Thymus (tissue), 14 donors: Measurements from ENCODE around the gene GRIA1. TPM values are rescaled to one million over a fixed set of nuclear protein-coding genes. Genes with fewer than 3 reads are reported as not detected.

Source experiments
- DNase-seq, 9 donors: peaks; one replicate each; pipeline ENCODE4 v3.0.0-alpha.2; 2013; ENCODE audit warnings: low spot score in 9 of 9, low read depth in 6 of 9, missing footprints in 1 of 9
- H3K27ac ChIP-seq, 2 donors: one replicate each; pipeline ENCODE4 v1.5.1; 2013; ENCODE audit warnings: control low read depth in 1 of 2, low read depth in 1 of 2, low read length in 1 of 2, mild to moderate bottlenecking in 1 of 2, moderate library complexity in 1 of 2
- H3K27me3 ChIP-seq, 2 donors: one replicate each; pipeline ENCODE4 v1.5.1; 2013; ENCODE audit warnings: low read length in 1 of 2; ENCODE audit not compliant: control insufficient read depth in 2 of 2, insufficient read depth in 1 of 2
- H3K36me3 ChIP-seq, 2 donors: one replicate each; pipeline ENCODE4 v1.5.1; 2013; ENCODE audit warnings: low read length in 1 of 2, mild to moderate bottlenecking in 1 of 2, moderate library complexity in 1 of 2; ENCODE audit not compliant: control insufficient read depth in 2 of 2, insufficient read depth in 2 of 2
- H3K4me1 ChIP-seq, 2 donors: one replicate each; pipeline ENCODE4 v1.5.1; 2013; ENCODE audit warnings: low read length in 2 of 2; ENCODE audit not compliant: control insufficient read depth in 2 of 2, insufficient read depth in 2 of 2
- H3K4me3 ChIP-seq, 2 donors: one replicate each; pipeline ENCODE4 v1.5.1; 2013; ENCODE audit warnings: low read length in 2 of 2, control low read depth in 1 of 2, mild to moderate bottlenecking in 1 of 2
- H3K9me3 ChIP-seq, 2 donors: one replicate each; pipeline ENCODE4 v1.5.1; 2013; ENCODE audit warnings: low read length in 1 of 2, mild to moderate bottlenecking in 1 of 2; ENCODE audit not compliant: control insufficient read depth in 2 of 2, insufficient read depth in 1 of 2
- WGBS: extraction: QIAGEN DNeasy Blood & Tissue Kit; methylation state at CpG from one replicate; pipeline ENCODE4 v1.1.7; 2013; 5-methylcytosine and 5-hydroxymethylcytosine counted together
- long read RNA-seq, 10 donors: transcript quantifications; one replicate each; lab custom pipeline, GENCODE V29; 2026
- polyA plus RNA-seq: library from polyadenylated mRNA; stranded (reverse); fragments of 200-250 nt; gene quantifications from one replicate; pipeline ENCODE4 v1.2.3, GENCODE V29; 2013
- total RNA-seq: library from RNA; stranded (reverse); fragments of 120-200 nt; gene quantifications from one replicate; pipeline ENCODE4 v1.2.4, GENCODE V29; 2013
- donor health status: healthy.

Gene GRIA1
- total RNA-seq (0.14 TPM), polyA plus RNA-seq (0.18 TPM)
- long read RNA-seq, donor 1 = 0 reads
- long read RNA-seq, donor 2 = 0 reads
- long read RNA-seq, donor 3 = 0 reads
- long read RNA-seq, donor 4 = 0 reads
- long read RNA-seq, donor 5 = 0 reads
- long read RNA-seq, donor 6 = 0 reads
- long read RNA-seq, donor 7 = 0 reads
- long read RNA-seq, donor 8 = 0 reads
- long read RNA-seq, donor 9 = 0 reads
- long read RNA-seq, donor 10 = 0 reads

- Histone ChIP-seq H3K27me3 (peaks cover 0 to 23% of the 10 kb centered on the region in 2 donors), H3K27ac (no peak within 1 kb of the TSS), H3K9me3 (no peaks in the 10 kb centered on the region), H3K36me3 (no peaks in the 10 kb centered on the region), H3K4me1 (no peaks in the 10 kb centered on the region), H3K4me3 (no peak within 1 kb of the TSS)
- 15% methylated on average over 20 of the region's 20 CpGs for WGBS
- DNase-seq = no peak
Observed at GRCh38 chr5:153490118-153491037, at the start of gene GRIA1. Gene GRIA1 (plus strand): TSS chr5:153490670.

DNA sequence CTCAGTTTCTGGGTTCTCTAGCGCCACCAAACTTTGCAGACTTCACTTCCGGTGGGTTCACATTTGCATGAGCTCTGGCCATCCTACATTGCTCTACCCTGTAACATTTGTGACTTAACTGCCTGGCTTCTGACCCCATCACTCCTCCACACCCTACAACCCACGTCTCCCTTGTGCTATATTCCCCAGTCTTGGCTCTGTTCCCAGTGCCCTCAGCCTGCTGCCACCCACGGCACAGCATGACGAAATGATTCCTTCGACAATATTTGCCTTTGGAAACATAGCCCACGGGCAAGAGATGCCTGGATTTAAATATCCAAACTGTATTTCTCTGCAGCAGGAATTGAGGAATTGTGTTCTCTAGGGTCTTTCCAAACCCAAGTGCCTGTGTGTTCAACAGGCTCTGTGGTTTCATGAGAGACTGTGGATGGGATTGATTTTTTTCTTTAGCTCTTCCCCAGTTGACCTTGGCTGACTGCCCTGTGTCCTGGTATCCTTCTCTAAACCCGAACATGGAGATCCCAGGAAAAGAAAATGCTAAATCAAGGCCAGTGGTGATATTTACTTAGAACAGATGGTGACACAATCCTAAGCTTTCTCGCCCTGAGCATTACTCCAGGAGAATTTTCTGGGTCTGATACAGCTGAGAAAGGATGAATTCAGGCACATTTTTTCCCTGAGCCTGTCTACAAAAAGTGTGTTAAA, 44.4 kb upstream of the GRIA1 start:
- 79% methylated on average over 9 of the region's 9 CpGs for WGBS
- no peak overlapping the region for H3K4me3 ChIP-seq
- DNase-seq = no peak
- H3K9me3 ChIP-seq = no peaks in the 10 kb centered on the region
- H3K36me3 ChIP-seq = no peaks in the 10 kb centered on the region
- no peaks in the 10 kb centered on the region for H3K4me1 ChIP-seq
- no peaks in the 10 kb centered on the region for H3K27me3 ChIP-seq
- H3K27ac ChIP-seq = no peak overlapping the region

GRCh38 chr5:153447534-153447933, 42.9 kb upstream of the GRIA1 start:
- WGBS = 80% methylated on average over 8 of the region's 8 CpGs
- H3K4me3 ChIP-seq = no peak overlapping the region
- H3K36me3 ChIP-seq = no peaks in the 10 kb centered on the region

GRCh38 chr5:153456354-153456753, 34.1 kb upstream of the GRIA1 start:
- Histone ChIP-seq H3K36me3 (no peaks in the 10 kb centered on the region), H3K27me3 (no peaks in the 10 kb centered on the region), H3K9me3 (no peaks in the 10 kb centered on the region), H3K27ac (no peak overlapping the region), H3K4me1 (no peaks in the 10 kb centered on the region), H3K4me3 (no peak overlapping the region)
- 58% methylated on average over 2 of the region's 2 CpGs for WGBS
- no peak for DNase-seq

More at GRCh38 chr5:153447534-153447933, 42.9 kb upstream of the GRIA1 start:
- Histone ChIP-seq H3K4me1 (no peaks in the 10 kb centered on the region), H3K27me3 (no peaks in the 10 kb centered on the region), H3K9me3 (no peaks in the 10 kb centered on the region), H3K27ac (no peak overlapping the region)
- DNase-seq = no peak

DNA sequence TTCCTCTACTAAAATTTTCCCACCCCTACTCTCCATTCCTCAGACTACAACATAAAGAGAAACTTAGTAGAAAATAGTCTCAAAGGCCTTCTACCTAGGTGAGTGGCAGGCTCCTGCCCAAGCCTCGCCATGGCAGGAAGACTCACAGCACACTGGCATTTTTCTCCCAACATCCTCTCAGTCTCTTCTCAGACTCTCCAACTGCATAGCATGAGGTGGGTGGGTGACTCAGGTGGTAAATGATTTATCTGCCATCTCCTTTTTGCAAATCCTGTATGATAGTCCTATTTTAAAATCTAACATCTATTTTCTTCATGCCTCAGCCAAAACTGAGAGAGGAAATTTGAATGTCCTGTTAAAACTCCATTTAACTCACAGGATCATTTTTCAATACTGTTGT, 33.5 kb upstream of the GRIA1 start:
- H3K36me3 ChIP-seq = no peaks in the 10 kb centered on the region
- H3K27me3 ChIP-seq = no peaks in the 10 kb centered on the region
- no peak overlapping the region for H3K4me3 ChIP-seq
- 93% methylated on average over 1 of the region's 1 CpG for WGBS
- no peak for DNase-seq
- no peaks in the 10 kb centered on the region for H3K4me1 ChIP-seq
- H3K27ac ChIP-seq = no peak overlapping the region
- H3K9me3 ChIP-seq = no peaks in the 10 kb centered on the region

- DNase-seq = no peak
- Histone ChIP-seq H3K27ac (no peak overlapping the region), H3K27me3 (no peaks in the 10 kb centered on the region), H3K4me1 (no peaks in the 10 kb centered on the region), H3K36me3 (no peaks in the 10 kb centered on the region), H3K9me3 (no peaks in the 10 kb centered on the region), H3K4me3 (no peak overlapping the region)
Observed at GRCh38 chr5:153458268-153458667, 32.2 kb upstream of the GRIA1 start.

DNA sequence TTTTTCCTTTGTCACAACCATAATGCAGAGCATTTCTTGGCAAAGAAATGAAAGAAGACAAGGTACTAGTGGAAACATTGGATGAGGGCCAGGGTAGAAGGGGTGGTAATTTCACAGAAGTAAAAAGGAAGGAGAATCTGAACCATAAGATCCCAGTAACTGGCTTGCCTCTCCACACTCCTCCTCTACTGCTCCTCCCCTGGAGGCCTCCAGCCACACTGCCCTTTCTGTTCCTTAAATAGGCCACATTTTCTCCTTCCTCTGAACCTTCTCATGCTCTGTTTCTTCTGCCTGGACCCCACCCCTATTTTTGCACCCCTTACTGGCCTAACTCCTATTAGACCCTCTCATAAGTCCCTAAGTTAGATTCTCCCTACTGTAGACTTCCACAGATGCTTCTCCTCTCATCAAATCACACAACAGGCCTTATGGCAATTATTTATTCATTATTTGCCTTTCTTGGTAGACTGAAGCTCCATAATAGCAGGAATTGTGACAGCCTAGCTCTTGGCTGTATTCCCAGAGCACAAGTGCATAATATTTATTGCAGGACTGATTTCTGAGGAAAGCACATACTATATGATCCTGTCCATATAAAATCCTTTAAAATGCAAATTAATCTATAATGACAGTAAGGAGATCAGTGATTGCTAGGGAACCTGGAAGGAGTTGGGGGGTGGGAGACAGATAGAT, 31.3 kb upstream of the GRIA1 start:
- no peaks in the 10 kb centered on the region for H3K4me1 ChIP-seq
- DNase-seq = no peak

DNA sequence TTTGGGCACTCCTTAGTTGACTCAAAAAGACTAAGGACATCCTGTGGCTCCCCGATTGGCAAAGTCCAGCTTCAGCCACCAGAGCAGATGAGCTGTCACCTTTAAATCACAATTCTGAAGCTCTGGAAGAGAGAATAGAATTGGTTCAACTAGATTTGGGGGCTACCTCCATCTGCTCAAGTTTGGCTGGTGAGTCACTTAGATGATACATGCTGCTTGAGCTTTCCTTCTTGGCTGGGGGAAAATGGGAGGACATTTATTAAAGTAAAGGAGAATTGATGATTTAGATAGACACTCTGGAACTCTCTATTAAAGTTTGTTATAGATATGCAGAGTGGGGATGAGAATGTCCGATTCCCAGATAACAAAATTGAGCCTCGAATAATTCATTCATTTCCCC, 30.0 kb upstream of the GRIA1 start:
- no peak for DNase-seq
- H3K9me3 ChIP-seq = no peaks in the 10 kb centered on the region
- no peaks in the 10 kb centered on the region for H3K27me3 ChIP-seq
- H3K36me3 ChIP-seq = no peaks in the 10 kb centered on the region
- no peaks in the 10 kb centered on the region for H3K4me1 ChIP-seq
- 94% methylated on average over 3 of the region's 3 CpGs for WGBS
- H3K4me3 ChIP-seq = no peak overlapping the region
- no peak overlapping the region for H3K27ac ChIP-seq

More for the DNA sequence above, 31.3 kb upstream of the GRIA1 start:
- Histone ChIP-seq H3K4me3 (no peak overlapping the region), H3K36me3 (no peaks in the 10 kb centered on the region), H3K27me3 (no peaks in the 10 kb centered on the region), H3K27ac (no peak overlapping the region), H3K9me3 (no peaks in the 10 kb centered on the region)
